Stimulated activated naive CD4-positive, alpha-beta T cell (primary cell): ENCODE results near the gene EHMT1.
A peak's percentile ranks its signal among the peaks of the same experiment; 100 is the strongest.
"Not testable (repeated sequence)": the region's sequence is repeated elsewhere in the genome, so short reads cannot be mapped to it uniquely, and the experiment has no call there.

ENCODE experiments used
- DNase-seq, 6 experiments: peaks; one replicate each; lab custom pipeline; 2025; lab: John Stamatoyannopoulos, UW

EHMT1 gene

DNA sequence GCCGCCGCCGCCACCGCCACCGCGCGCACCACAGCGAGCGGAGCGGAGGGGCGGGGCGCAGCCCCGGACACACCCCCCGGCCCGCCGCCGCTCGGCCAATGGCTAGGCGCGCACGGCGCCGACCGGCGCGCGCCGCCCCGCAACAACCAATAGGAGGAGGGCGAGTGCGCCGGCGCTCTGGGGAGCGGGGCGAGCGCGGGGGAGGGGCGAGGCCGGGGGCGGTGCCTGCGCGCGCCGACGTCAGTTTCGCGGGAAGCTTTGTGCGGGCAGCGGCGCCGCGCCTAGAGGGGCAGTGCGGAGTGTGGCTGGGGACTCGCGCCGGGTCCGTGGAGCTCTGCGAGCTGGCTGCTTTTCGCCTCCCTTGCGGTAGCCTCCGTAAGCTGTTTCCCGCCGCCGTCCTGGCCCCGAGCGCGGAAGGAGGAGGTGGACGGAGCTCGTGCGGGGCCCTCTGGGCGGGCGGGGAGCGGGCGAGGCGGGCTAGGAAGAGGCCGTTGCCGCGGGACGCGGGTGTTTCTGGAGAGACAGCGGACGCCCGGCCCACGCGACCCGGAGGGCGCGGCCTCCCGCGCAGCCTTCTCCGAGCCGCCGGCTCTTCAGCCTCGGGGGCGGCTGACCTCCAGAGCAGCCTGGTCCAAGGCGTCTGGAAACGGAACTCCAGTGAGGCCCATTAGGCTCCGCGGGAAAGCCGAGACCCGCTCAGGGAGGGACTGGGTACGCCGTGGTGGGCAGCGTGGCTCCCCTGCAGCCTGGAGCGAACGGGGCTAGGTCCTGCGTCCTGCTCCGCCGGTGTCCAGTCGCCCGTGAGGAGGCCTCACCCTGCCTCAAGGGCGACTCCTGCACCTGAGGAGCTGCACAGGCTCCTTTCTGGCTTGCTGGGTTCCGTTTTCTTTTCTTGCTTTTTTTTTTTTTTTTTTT lies 28.1 kb upstream of the EHMT1 start, which contains the start of gene ZMYND19:
TSS of gene ZMYND19 (minus strand) at position 44 of the 915 bp plus-strand sequence. CDS start 249 bp downstream, outside the sequence.
- DNase-seq: peak; percentile 82 to 93 (median 88)

GRCh38 chr9:137592767-137593166 lies 26.0 kb upstream of the EHMT1 start:
- DNase-seq: no peak

GRCh38 chr9:137593176-137593575 lies 25.6 kb upstream of the EHMT1 start:
- no peak for DNase-seq

GRCh38 chr9:137596577-137596976 lies 22.2 kb upstream of the EHMT1 start:
- DNase-seq: not testable (repeated sequence)

DNA sequence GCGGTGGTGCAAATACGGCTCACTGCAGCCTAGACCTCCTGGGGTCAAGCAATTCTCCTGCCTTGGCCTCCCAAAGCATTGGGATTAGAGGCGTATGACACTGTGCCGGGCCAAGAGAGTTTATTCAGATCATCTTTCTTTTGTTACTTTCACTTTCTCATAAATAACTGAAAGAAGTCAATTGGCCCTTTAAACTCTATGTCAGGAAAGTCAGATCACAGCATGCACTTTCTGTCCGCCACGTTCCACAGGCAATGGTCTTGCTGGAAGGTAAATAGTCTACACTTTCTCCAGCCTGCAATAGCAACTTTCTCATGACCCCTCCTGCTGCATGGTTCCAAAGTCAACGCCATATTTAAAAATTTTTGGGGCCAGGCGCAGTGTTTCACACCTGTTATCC lies 19.9 kb upstream of the EHMT1 start:
- DNase-seq: no peak

DNA sequence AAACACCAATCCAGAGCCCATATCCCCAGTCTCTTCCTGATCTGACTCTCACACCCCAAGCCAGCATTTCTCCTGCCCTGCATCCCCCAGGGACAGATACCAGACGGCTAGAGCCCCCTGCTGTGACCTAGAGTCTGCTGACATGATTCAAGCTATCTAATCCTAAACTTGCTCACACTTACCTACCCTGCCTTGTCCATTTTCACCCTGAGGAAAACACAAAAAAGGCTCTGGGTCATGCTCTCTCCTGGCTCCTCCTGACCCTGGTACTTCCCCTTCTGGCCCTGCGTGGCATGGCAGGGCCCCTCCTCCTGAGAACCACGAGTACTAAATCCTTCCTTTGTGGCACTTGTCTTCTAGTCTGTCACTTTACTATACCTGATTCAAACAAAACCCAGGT lies 16.1 kb upstream of the EHMT1 start:
- no peak for DNase-seq

- DNase-seq: no peak
These were observed 14.9 kb upstream of the EHMT1 start for GRCh38 chr9:137603879-137604278.

- DNase-seq: no peak
These were observed 14.3 kb upstream of the EHMT1 start for GRCh38 chr9:137604345-137605086.

GRCh38 chr9:137605121-137606004 lies 13.4 kb upstream of the EHMT1 start, which contains the start of gene ARRDC1:
Gene ARRDC1, plus strand, starts transcription at chr9:137605686. Its CDS starts 32 bp downstream, at chr9:137605718.
- DNase-seq: peak; percentile 91 to 100 (median 95)

DNA sequence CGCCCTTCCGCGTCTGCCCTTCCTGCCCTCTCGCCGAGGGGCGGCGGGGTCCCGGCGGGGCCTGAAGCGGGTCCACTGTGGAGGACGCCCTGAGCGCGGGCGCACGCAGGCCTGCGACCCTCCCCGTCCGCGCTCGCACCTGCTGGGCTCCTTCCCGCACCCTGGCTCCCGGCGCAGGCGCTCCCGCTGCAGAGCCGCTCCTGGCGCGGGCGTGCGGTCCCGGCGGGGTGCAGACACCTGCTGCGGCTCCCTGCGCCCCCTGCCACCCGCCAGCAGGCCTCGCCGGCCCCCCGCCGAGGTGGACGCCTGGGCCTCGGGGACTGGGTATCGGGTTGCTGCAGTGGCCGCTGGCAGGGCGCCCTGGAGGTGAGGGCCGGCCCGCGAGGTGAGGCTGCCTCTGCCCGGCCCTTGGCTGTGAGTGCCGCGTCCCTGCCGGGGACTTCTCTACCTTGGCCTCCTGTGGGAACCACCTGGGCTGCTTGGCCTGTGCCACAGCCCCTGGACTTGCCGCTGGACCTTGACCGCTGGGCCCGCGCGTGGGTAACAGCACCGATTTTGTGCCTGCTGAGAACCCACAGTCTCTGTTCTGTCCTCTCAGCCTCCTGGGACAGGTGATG lies 12.7 kb upstream of the EHMT1 start:
- DNase-seq: peak in 3 of 6 experiments; percentile 26 to 48 (median 32)

- no peak for DNase-seq
These were observed 12.1 kb upstream of the EHMT1 start for GRCh38 chr9:137606734-137607138.

- no peak for DNase-seq
These were observed 11.5 kb upstream of the EHMT1 start for GRCh38 chr9:137607141-137607857.

GRCh38 chr9:137610944-137611343 lies 7.9 kb upstream of the EHMT1 start:
- DNase-seq: no peak

DNA sequence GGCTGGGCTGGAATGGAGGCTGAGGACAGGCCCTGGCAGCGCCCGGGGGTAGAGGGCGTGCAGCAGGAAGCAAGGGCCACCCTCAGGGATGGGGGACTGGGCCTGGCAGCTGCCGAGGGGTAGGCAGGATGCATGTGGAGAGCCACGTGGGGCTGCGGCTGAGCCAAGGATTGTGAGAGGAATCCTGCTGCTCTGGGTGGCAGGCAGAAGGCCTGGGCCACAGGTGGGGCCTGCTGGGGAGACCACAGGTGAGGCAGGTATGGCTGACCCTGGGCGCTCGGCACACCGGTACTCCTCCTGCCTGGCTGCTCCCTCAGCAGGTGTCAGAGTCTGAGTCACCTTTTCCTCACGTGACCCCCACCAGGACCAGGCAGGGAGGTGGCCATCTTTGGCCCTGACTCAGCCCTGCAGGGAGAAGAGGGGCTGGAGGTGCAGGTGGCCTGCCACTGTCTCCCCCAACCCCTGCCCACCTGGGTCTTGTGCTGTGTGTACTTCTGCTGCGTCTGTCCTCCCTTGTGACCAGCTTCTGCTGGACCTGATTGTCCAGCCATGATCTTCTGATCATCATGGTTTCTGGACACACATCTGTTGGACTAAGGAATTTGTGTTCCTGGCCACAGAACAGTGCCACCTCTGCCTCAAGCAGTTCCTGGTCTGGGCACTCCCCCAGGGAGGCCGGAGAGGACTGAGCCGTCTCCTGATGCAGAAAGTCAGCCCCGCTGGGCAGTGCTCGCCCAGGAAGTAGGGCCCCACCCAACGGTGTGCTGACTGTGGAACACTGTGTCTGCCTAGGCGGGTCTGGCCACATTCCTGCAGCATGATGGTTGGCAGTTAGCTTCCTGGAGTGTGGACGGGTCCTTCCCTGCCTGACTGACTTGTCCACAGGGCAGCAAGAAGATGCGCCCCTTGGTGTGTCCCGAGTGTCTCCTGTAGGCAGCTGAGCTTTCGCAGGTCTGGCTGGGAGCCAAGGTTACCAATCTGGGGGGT lies 6.9 kb upstream of the EHMT1 start:
- DNase-seq: no peak

- no peak for DNase-seq
These were observed 6.1 kb upstream of the EHMT1 start for GRCh38 chr9:137612741-137613142.

- DNase-seq: no peak
These were observed 5.5 kb upstream of the EHMT1 start for GRCh38 chr9:137613259-137613658.

- DNase-seq: no peak
These were observed 4.9 kb upstream of the EHMT1 start for GRCh38 chr9:137613738-137614523.

DNA sequence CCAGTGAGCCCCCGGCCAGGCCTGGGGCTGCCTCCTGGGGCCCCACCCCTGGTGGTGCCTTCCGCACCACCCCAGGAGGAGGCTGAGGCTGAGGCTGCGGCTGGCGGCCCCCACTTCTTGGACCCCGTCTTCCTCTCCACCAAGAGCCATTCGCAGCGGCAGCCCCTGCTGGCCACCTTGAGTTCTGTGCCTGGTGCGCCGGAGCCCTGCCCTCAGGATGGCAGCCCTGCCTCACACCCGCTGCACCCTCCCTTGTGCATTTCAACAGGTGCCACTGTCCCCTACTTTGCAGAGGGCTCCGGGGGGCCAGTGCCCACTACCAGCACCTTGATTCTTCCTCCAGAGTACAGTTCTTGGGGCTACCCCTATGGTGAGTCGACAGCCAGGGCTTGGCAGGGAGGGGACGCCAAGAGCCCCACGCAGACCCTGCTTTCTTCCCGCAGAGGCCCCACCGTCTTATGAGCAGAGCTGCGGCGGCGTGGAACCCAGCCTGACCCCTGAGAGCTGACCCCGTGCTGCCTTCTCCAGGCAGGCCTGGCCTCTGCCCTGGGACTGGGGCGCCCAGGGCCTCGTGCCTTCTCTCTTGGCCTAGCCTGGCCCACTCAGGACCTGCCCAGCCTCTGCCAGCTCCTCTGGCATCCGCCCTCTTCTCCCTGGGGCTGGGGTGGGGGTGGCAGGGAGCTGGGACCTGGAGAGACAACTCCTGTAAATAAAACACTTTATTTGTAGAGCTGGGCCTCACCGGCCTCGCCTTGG lies 4.0 kb upstream of the EHMT1 start:
- no peak for DNase-seq
